Tibial nerve (tissue), 3 donors: ENCODE measurements around the gene HPSE2.

ENCODE experiments used
- POLR2A ChIP-seq, 2 donors: fragments of 450-650 bp; IDR thresholded peaks; one replicate each; pipeline ENCODE4 v1.6.1; 2017; ENCODE audit warnings: antibody characterized with exemption in 2 of 2, mild to moderate bottlenecking in 2 of 2, moderate library complexity in 2 of 2
- TF ChIP-seq, protein P1 (sequence below), 5 experiments: fragments of 200-600 bp in 3 of 5; fragments of 450-650 bp in 2 of 5; sonication (generic) in 3 of 5; IDR thresholded peaks; one replicate each; pipeline ENCODE4 v1.5.1; 2016 to 2019; ENCODE audit warnings: antibody characterized with exemption in 5 of 5, mild to moderate bottlenecking in 3 of 5, moderate library complexity in 2 of 5

- TF ChIP-seq, protein P1, sequence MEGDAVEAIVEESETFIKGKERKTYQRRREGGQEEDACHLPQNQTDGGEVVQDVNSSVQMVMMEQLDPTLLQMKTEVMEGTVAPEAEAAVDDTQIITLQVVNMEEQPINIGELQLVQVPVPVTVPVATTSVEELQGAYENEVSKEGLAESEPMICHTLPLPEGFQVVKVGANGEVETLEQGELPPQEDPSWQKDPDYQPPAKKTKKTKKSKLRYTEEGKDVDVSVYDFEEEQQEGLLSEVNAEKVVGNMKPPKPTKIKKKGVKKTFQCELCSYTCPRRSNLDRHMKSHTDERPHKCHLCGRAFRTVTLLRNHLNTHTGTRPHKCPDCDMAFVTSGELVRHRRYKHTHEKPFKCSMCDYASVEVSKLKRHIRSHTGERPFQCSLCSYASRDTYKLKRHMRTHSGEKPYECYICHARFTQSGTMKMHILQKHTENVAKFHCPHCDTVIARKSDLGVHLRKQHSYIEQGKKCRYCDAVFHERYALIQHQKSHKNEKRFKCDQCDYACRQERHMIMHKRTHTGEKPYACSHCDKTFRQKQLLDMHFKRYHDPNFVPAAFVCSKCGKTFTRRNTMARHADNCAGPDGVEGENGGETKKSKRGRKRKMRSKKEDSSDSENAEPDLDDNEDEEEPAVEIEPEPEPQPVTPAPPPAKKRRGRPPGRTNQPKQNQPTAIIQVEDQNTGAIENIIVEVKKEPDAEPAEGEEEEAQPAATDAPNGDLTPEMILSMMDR (IDR thresholded peaks at IDR 0.05): no peak
- no peak for TF ChIP-seq POLR2A (IDR thresholded peaks at IDR 0.05)
These were observed 814.9 kb downstream of the HPSE2 start for GRCh38 chr10:98420786-98421185.
